Medulla oblongata (tissue), 1 donor: ENCODE data around the gene TSPAN19.
"Not testable (repeated sequence)": the region's sequence is repeated elsewhere in the genome, so short reads cannot be mapped to it uniquely, and the experiment has no call there.

Experiments
- DNase-seq: peaks from one replicate; pipeline ENCODE4 v3.0.0-alpha.2; 2015; ENCODE audit errors: extremely low spot score

The TSPAN19 gene

DNA sequence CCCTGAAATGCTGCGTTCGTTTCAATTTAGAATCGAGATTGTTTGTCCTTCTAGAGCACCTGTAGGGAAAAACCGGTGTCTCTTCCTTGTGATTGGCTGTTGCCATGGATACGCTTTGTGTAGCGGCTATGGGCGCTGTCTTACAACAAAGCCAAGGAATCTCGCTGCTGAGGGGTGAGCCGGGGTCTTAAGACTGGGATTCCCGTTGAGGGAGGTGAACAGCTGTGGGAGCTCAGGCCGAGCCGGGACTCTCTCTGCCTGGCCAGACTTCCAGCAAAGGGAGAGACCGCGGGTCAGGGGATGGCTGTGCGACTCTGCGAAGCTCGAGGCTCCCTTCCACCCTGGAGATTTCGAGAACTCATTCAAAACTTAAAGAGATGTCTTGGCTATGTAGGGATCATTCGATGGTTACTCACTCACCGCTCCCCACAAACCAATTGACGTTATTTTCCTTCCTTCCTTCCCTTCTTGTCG is at the start of gene TSPAN19, which contains the start of gene LRRIQ1:
TSPAN19 (minus strand) TSS at position 44 of the 474 bp plus-strand sequence. CDS start 6,331 bp downstream, outside the sequence.
LRRIQ1 (plus strand) TSS at position 118 of the 474 bp plus-strand sequence. CDS start 1,826 bp downstream, outside the sequence.
- DNase-seq, result peak; percentile 78

DNA sequence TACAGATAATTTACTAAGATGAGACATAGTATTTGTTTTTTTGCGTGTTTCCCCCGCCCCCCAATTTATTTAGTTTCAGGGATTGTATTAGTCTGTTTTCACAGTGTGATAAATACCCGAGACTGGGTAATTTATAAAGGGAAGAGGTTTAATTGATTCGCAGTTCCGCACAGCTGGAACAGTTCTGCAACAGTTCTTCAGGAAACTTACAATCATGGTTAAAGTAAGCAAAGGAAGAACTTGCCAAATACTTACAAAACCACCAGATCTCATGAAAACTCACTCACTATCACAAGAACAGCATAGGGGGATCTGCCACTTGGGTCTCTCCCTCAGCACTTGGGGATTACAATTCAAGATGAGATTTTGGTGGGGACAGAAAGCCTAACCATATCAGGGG is 49.0 kb upstream of the TSPAN19 start:
- no peak for DNase-seq

GRCh38 chr12:85076688-85077430 is 40.8 kb upstream of the TSPAN19 start:
- DNase-seq, result peak; percentile 60

- DNase-seq, result no peak
Measured at GRCh38 chr12:85072826-85073225, 36.7 kb upstream of the TSPAN19 start.

GRCh38 chr12:85065837-85066482 is 29.9 kb upstream of the TSPAN19 start:
- DNase-seq, result no peak

DNA sequence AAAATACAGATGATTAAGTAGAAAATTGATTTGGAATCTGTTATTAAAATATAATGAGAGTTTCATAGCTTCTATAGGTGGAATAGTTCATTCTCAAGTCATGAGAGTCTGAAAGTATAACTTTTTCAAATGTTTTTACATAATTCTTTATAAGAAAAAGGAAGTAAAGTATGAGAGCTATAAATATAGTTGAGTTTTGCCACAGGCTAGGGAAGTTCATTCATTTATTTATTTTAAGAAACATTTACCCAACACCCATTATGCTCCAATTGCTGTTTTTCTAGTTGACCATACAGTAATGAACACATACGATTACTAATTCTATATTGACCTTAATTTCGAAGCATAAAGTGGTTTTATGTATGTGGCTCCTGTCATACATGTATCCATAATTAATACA is 24.8 kb upstream of the TSPAN19 start:
- DNase-seq, result no peak

- DNase-seq, result no peak
Measured at GRCh38 chr12:85059594-85059993, 23.5 kb upstream of the TSPAN19 start.

DNA sequence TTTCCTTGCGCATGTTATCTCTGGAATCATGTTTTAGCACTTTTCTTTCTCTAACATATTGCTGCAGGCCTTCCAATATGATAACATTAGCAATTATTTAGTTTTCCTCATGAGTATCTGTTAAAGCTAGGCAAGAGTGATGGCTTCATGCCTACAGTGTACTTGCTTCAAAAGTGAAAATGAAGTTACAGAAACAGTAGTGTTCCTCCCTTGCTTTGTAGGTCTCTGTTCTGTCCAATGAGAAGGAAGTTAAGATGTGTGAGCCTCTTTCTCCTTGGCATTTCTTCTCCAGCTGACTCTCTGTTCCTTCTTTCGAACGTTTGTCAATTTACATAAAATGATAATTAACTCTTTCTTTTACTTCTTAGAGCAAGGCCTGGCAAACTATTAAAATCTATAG is 22.3 kb upstream of the TSPAN19 start:
- DNase-seq, result no peak

- DNase-seq, result peak; percentile 53
Measured at GRCh38 chr12:85057370-85057963, 21.4 kb upstream of the TSPAN19 start.

DNA sequence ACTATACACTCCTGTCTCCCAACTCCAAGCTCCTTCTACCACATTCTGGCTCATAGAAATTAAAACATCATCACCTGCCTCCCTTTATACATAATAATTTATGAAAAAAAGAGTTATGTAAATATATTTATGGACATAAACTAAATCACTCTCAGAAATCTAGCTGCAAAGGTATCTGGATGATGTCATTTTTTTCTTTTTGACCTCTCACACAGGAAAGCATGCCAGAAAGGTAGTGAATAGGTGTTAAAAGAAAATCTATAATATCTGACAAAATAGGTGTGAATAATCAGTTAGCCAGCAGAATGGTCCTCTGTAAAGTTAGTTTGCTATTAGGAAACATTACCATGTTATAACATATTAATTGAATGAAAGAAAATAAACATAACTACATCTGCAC is 7.8 kb upstream of the TSPAN19 start:
- no peak for DNase-seq

GRCh38 chr12:85041395-85041794 is 5.3 kb upstream of the TSPAN19 start:
- no peak for DNase-seq

DNA sequence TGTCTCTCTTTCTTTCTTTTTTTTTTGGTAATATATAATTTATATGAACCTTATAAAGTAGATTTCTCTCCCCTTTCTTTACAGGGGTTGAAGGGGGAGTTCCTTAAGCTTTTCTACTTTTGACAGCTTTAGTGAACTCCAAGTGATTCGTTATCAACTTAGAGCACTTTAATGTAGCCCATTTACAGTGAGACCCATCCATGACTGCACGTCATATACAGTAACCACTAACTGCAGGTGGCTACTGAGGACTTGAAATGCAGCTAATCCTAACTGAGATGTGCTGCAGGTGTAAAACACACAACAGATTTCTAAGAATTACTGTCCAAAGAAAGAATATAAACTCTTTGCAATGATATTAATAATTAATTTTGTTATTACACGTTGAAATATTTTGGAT is 656 bp upstream of the TSPAN19 start:
- DNase-seq, result no peak

DNA sequence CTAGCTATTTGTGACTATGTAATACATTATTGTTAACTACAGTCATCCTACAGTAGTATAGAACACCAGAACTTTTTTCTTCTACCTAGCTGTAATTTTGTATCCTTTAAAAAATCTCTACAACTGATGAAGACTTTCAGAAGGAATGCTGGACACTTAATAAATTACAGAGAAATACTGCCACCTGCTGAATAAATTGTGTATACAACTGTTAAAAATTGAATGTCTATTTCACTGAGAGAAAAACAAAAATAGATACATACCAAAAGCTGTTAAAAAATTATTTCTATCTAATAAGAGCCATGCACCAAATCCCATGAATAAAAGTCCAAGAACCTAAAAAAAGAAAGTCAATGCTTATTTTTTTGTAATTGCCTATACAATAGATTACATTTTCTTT is 6.6 kb downstream of the TSPAN19 start:
- DNase-seq, result peak; percentile 60

- DNase-seq, result no peak
Measured at GRCh38 chr12:85018098-85018497, 18.0 kb downstream of the TSPAN19 start.

GRCh38 chr12:85017618-85018017 is 18.5 kb downstream of the TSPAN19 start:
- DNase-seq, result no peak

- DNase-seq, result no peak
Measured at GRCh38 chr12:85017133-85017532, 18.9 kb downstream of the TSPAN19 start.

DNA sequence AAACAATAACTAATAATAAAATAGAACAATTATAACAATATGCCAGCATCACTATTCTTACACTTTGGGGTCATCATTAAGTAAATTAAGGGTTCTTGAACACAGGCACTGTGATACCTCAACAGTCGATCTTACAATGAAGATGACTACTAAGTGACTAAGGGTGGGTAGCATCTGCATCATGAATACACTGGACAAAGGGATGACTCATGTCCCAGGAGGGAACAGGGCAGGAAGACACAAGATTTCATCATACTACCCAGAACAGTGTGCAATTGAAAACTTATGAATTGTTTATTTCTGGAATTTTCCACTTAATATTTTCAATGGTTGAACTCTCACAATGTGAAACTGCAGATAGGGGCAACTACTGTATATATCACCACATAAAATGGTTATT is 19.7 kb downstream of the TSPAN19 start:
- DNase-seq, result peak; percentile 15

DNA sequence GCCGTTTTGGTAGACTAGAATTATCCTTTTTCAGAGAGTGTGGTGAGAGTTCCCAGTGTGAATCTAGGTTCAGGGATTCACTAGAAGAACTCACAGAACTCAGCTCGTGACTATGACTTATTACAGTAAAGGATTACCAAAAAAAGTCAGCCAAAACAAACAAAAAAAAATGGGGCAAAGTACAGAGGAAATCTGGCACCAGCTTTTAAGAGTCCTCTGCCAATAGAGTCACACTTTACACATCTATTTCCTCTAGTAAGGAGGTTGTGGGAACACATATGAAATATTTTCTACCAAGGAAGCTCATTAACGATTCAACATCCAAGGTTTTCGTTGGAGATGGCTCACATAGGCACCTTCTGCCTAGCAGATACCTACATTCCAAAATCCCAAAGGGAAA is 28.2 kb downstream of the TSPAN19 start:
- DNase-seq, result no peak

DNA sequence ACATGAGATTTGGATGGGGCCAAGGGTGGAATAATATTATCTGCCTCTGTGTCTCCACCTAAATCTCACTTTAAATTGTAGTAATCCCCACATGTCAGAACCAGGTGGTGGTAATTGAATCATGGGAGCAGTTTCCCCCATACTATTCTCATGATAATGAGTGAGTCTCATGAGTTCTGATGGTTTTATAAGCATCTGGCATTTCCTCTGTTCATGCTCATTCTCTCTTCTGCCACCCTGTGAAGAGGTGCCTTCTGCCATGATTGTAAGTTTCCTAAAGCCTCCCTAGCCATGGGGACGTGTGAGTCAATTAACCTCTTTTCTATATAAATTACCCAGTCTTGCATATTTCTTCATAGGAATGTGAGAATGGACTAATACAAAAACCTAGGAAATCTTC is 29.9 kb downstream of the TSPAN19 start:
- DNase-seq, result no peak

GRCh38 chr12:85005615-85006014 is 30.5 kb downstream of the TSPAN19 start:
- no peak for DNase-seq

DNA sequence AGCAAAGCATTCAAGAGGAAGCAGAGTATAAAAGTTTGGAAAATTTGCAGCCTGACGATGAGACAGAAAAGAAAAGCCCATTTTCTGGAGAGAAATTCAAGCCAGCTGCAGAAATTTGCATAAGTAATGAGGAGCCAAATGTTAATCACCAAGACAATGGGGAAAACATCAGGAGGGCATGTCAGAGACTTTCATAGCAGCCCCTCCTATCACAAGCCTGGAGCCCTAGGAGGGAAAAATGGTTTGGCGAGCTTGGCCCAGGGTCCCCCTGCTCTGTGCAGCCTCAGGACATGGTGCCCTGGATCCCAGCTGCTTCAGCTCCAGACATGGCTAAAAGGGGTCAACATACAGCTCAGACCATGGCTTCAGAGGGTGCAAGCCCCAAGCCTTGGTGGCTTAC is 31.0 kb downstream of the TSPAN19 start:
- not testable (repeated sequence) for DNase-seq

- DNase-seq, result no peak
Measured at GRCh38 chr12:85004204-85004603, 31.9 kb downstream of the TSPAN19 start.
